VCaP (cell line): ENCODE results near the gene ACTG1.
"Not testable (repeated sequence)": the region's sequence is repeated elsewhere in the genome, so short reads cannot be mapped to it uniquely, and the experiment has no call there.

ENCODE experiments used
- H3K27ac ChIP-seq: fragments of 450-650 bp; 2 replicates; pipeline ENCODE4 v1.5.1; 2017
- CTCF ChIP-seq: fragments of 450-650 bp; conservative IDR thresholded peaks from 2 replicates; pipeline ENCODE4 v1.5.1; 2017; ENCODE audit warnings: mild to moderate bottlenecking, moderate library complexity

The ACTG1 gene

GRCh38 chr17:81533339-81534141, 20.9 kb upstream of the ACTG1 start:
- no peak overlapping the region for H3K27ac ChIP-seq
- TF ChIP-seq CTCF: no peak

GRCh38 chr17:81532490-81533287, 20.1 kb upstream of the ACTG1 start:
- H3K27ac ChIP-seq: no peak overlapping the region
- no peak for TF ChIP-seq CTCF

- not testable (repeated sequence) for H3K27ac ChIP-seq
Measured at GRCh38 chr17:81531998-81532404, 19.4 kb upstream of the ACTG1 start.

- not testable (repeated sequence) for H3K27ac ChIP-seq
Measured at GRCh38 chr17:81531013-81531412, 18.4 kb upstream of the ACTG1 start.

GRCh38 chr17:81529437-81529803, 16.8 kb upstream of the ACTG1 start:
- TF ChIP-seq CTCF: no peak
- no peak overlapping the region; the same call in 1 of the 2 replicates for H3K27ac ChIP-seq

- peak overlapping the region; percentile 47; the same call in 1 of the 2 replicates for H3K27ac ChIP-seq
- no peak for TF ChIP-seq CTCF
Measured at GRCh38 chr17:81528651-81529436, 16.2 kb upstream of the ACTG1 start.

GRCh38 chr17:81528384-81528650, 15.7 kb upstream of the ACTG1 start:
- peak overlapping the region; percentile 47; the same call in 1 of the 2 replicates for H3K27ac ChIP-seq
- no peak for TF ChIP-seq CTCF

- H3K27ac ChIP-seq: peak within 1 kb of the TSS; percentile 47; the same call in 1 of the 2 replicates
- TF ChIP-seq CTCF: no peak
Measured at GRCh38 chr17:81527591-81528383, 15.2 kb upstream of the ACTG1 start, which contains the start of gene FSCN2. FSCN2 (plus strand) TSS chr17:81528377; CDS start chr17:81528532, 155 bp downstream.
